Measurements from ENCODE around the gene AIPL1.

The AIPL1 gene

DNA sequence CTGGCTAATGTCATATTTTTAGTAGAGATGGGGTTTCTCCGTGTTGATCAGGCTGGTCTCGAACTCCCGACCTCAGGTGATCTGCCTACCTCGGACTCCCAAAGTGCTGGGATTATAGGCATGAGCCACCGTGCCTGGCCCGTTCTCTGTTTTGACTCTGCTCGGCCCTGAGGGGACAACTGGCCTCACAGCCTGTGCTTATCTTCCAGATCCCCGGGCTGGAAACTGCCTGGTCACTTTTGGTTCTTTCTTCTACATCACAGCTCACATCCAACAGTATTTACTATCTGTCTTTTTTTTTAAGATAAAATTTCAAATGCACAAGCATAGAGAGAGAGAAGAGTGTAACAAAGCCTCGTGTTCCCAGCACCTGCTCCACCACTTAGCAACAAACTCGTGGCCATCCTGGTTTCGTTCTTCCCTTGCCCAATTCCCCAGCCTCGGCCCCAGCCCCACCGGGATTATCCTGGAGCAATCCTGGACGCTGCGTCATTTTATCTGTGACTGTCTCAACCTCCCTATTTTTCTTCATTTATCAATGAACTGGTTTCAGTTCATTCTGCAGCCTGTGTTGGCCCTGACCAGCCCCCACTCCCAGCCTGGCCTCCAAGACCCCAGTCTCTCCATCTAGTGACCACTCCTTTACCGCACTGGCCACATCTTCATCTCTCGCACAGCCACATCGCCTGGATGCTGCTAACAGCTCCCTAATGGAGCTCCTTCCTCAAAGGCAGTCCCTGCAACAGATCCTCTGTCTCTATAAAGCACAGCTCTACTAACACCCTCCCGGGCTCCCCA is 30.5 kb upstream of the AIPL1 start:
- no peak for DNase-seq

DNA sequence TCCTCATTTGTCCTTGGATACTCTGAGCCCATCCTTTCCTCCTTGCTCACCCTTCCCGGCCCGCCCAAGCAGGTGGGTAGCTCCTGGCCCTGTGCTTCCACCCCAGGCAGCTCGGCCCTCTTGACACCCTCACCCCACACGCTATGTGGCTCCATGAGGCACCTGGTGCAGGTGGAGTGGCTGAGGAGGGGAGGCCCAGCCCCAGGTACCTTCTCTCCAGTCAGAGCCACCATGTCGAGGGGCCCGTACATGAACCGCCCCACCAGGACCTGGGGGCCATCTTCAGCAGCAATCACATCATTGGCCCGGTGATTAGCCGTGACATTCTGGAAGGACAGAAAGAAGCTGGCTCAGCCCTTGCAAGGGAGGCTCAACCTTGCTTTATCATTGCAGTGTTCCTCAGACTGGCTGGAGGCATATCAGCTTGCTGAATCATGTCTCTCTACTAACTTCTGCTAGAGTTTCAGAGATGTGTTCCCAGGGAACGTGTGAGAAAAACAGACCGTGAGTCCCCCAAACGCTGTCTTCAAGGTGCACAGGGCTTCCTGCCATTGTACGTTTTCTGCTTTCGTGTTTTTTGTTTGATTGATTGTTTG is 29.6 kb upstream of the AIPL1 start:
- no peak for DNase-seq

- no peak for DNase-seq
These were observed 28.9 kb upstream of the AIPL1 start for GRCh38 chr17:6463616-6464445.

- DNase-seq = no peak
These were observed 27.8 kb upstream of the AIPL1 start for GRCh38 chr17:6462692-6463091.

- no peak for DNase-seq
These were observed 27.0 kb upstream of the AIPL1 start for GRCh38 chr17:6461792-6462524.

DNA sequence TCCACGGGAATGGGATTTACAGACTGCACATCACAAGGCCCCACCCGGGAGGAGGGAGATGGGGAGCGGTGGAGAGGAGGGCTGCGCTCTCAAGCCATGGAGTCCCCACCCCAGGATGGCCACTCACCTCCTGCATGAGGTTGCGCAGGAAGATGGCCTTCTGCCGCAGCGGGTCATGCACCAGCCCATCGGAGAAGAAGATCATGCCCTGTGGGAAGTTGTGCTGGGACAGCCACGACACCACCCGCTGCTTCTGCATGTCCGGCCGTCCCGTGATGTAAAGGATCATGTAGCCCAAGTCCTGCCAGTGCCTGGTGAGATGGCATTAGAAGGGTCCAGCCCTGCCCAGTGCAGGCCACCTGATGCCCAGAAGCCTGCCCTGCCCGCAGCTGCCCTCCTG is 26.3 kb upstream of the AIPL1 start:
- no peak for DNase-seq

DNA sequence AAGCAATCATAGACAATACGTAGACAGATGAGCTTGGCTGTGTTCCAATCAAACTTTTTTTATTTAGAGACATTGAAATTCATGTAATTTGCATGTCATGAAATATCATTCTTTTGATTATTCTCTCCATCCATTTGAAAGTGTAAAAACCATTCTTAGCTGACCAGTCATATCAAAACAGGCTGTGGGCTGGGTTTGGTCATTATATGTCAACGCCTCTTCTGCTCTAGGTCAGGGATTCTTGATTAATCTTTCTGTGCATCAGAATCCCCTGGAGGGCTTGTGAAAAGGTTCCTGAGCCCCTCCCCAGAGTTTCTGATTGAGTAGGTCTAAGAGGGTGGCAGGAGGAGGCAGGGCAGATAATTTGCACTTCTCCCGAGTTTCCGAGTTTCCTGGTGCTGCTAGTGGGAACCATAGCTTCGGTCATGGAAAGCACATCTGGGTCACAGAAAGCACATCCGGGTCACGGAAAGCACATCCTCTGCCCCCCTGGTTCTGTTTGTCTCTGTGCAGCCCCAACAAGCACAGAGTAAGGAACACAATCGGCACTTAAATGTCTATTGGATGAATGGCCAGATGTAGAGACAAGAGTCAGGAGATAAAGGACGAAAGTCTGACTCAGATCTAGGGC is 25.7 kb upstream of the AIPL1 start:
- DNase-seq = no peak

- no peak for DNase-seq
These were observed 23.6 kb upstream of the AIPL1 start for GRCh38 chr17:6458460-6458950.

GRCh38 chr17:6457688-6458459 is 23.0 kb upstream of the AIPL1 start:
- DNase-seq = no peak

GRCh38 chr17:6456914-6457687 is 22.2 kb upstream of the AIPL1 start:
- DNase-seq = no peak

DNA sequence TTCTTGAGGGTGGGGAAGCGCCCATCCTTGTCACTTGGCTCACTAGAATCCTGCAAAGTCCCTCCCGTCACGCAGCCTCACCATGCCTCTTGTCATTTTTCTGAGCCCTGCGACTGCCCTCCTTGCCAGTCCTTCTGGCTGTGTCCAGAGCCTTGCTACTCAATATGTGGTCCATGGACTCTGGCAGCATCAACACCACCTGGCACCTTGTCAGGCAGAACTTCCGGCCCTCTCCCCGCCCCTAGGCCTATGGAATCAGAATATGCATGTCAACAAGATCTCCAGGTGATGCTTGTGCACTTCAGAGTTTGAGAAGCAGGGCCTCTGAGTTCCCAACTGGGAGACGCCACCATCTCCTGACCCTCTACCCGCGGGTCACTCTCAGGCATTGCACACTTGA is 21.4 kb upstream of the AIPL1 start:
- DNase-seq = no peak

DNA sequence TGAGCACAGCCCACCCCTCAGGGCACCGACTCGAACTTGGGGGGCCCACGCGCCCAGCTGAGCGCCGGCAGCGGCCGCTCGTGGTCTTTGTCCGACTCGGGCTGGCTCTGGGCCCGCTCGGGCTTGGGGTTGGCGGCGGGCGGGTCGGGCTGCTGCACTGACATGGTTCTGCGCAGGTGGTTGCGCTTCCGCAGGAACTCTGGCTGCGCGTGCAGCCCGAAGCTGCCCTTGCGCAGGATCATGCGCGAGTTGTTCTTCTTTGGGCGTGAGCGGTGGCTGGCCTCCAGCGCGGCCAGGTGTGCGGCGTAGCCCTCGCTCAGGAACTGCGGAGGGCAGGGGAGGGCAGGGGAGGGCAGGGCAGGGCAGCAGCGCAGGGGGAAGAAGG is 20.4 kb upstream of the AIPL1 start:
- DNase-seq = peak; percentile 55

GRCh38 chr17:6454495-6455320 is 19.8 kb upstream of the AIPL1 start:
- no peak for DNase-seq

DNA sequence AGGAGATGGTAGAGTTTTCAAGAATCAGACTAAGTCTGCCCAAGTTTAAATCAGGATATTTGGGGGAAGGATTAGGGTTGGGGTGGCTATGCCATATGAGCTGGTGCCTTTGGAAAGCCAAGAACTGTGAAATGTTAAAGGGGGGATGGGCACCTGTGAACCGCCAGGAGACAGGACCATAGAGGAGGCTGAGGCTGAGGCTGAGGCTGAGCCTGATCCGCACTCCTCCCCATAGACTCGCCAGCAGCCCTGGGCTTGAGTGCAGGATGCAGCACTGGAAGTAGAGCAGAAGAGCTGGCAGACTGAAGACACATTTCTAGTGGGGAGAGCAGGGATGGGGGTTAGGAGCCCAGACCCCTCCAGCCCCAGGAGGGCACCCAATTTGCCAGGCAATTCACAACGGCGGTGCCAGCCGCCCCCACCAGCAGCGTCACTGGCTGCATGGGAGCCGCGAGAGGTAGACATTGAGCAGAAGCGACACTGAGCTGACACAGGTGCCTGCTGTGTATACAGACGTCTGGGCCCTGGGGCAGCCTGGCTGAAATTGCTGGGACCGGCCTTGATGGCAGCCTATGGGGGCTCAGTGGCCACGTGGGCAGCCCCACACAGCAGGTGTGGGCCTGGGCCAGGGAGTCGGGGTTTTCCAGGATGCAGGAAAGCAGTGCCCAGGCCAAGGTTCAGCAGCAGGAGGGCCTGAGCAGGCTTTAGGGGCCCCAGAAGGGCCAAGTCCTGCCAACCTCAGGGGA is 18.5 kb upstream of the AIPL1 start:
- no peak for DNase-seq

DNA sequence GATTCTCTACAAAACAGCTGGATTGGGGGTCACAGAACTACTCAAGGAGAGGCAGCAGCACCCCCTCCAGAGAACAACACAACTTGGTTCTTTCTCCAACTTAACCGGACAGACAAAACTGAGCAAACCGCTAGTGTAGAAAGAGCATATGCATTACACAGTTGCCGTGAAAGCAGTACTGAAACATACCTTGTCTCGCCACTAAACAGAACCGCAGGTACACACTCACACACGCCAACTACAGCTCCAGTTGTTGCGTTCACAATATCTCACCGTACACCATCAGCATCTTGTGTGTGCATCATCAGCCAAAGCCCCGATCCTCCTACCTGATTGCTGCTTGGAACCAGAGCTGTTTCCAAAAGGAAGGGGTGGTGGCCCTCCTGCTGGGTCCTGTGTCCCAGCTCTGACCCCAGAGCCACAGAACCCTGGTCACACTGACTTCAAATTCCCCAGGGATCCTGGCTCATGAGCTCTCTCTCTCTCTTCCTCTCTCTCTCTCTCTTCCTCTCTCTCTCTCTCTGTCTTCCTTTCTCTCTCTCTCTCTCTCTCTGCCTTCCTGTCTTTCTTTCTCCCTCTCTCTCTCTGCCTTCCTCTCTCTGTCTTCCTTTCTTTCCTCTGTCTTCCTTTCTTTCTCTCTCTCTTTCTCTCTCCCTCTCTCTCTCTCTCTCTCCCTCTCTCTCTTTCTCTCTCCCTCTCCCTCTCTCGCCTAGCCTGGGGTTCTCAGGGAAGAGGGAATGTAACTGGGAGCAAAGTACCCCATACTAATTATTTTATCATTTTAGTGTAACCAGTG is 17.7 kb upstream of the AIPL1 start:
- DNase-seq = no peak

- DNase-seq = no peak
These were observed 16.3 kb upstream of the AIPL1 start for GRCh38 chr17:6450926-6451832.

GRCh38 chr17:6449307-6449706 is 14.4 kb upstream of the AIPL1 start:
- no peak for DNase-seq
